Adrenal gland (tissue), 12 donors: ENCODE results near the gene DSCAML1. TPM values are rescaled to one million over a fixed set of nuclear protein-coding genes. Genes with fewer than 3 reads are reported as not detected.

Source experiments
- DNase-seq, 7 donors: peaks; one replicate each; pipeline ENCODE4 v3.0.0-alpha.2; 2019 to 2020
- H3K27ac ChIP-seq, 5 donors: fragments of 200-600 bp; sonication (generic) in 4 of 5; 1 replicate in 3 of 5; 2 replicates in 2 of 5; pipeline versions ENCODE4 v1.5.1 to v1.8.0; 2016 to 2020; ENCODE audit warnings: mild to moderate bottlenecking in 1 of 5
- H3K27me3 ChIP-seq: fragments of 200-600 bp; 2 replicates; pipeline ENCODE4 v1.8.0; 2021
- H3K36me3 ChIP-seq, 2 donors: fragments of 200-600 bp; replicated peaks in 1 of 2; 1 replicate in 1 of 2; 2 replicates in 1 of 2; pipeline versions ENCODE4 v1.5.1 to v1.8.0; 2018 to 2022
- H3K4me1 ChIP-seq, 2 donors: fragments of 200-600 bp; replicated peaks in 1 of 2; 1 replicate in 1 of 2; 2 replicates in 1 of 2; pipeline versions ENCODE4 v1.5.1 to v1.8.0; 2018 to 2021
- H3K4me3 ChIP-seq, 4 donors: fragments of 200-600 bp; sonication (generic) in 3 of 4; one replicate each; pipeline ENCODE4 v1.5.1; 2016 to 2018
- H3K9me3 ChIP-seq, 3 donors: fragments of 200-600 bp; sonication (generic) in 1 of 3; replicated peaks in 1 of 3; 1 replicate in 2 of 3; 2 replicates in 1 of 3; pipeline versions ENCODE4 v1.5.1 to v1.8.0; 2016 to 2021
- POLR2A ChIP-seq, 2 donors: fragments of 450-650 bp; IDR thresholded peaks; one replicate each; pipeline ENCODE4 v1.6.1; 2017; ENCODE audit warnings: antibody characterized with exemption in 2 of 2, mild to moderate bottlenecking in 2 of 2, moderate library complexity in 1 of 2
- WGBS, 4 donors: extraction: QIAGEN DNeasy Blood & Tissue Kit in 2 of 4; methylation state at CpG; one replicate each; pipeline versions ENCODE4 v1.1.5 to v1.1.7; 2013 to 2017; 5-methylcytosine and 5-hydroxymethylcytosine counted together
- intact Hi-C, 2 donors: fragments of 100-400 bp; cut with DNase I; formaldehyde crosslinking; loops; one replicate each; pipeline versions ENCODE4 v1.14.1 to v1.15.0; 2022 to 2023
- polyA plus RNA-seq, 3 donors: library from polyadenylated mRNA; stranded (reverse); fragments of 200-250 nt in 2 of 3; fragments of 350-450 nt in 1 of 3; fragmentation: Illumina TruSeq in 1 of 3; extraction: RNeasy Lipid Tissue Mini Kit (QIAGEN cat#74804) in 1 of 3; gene quantifications; one replicate each; pipeline ENCODE4 v1.2.3, GENCODE V29; 2013 to 2014
- total RNA-seq, 9 donors: library from RNA; depleted of rRNA in 4 of 9; stranded (reverse); fragments of >200 nt in 4 of 9; fragments of 120-200 nt in 1 of 9; fragmentation: NEBNext Ultra II Directional in 1 of 9; extraction: Animal tissue kit (Norgen Biotek cat#: 25700) in 1 of 9; gene quantifications; one replicate each; pipeline versions ENCODE4 v1.1.0 to v1.2.4, GENCODE V29; 2013 to 2023
- TF ChIP-seq, protein P1 (sequence below), 6 experiments: fragments of 450-650 bp in 4 of 6; fragments of 200-600 bp in 2 of 6; sonication (generic) in 1 of 6; IDR thresholded peaks; 1 replicate in 5 of 6; 2 replicates in 1 of 6; pipeline versions ENCODE4 v1.5.1 to v1.8.0; 2016 to 2021; ENCODE audit warnings: antibody characterized with exemption in 6 of 6, mild to moderate bottlenecking in 2 of 6, moderate library complexity in 1 of 6
- donor health status: healthy with polysubstance abuse.
- donor health status: Bipolar disorder and iron deficiency.
- donor health status: DM: yes; HTN: yes; CAD: no.
- donor health status: DM: no; HTN: no; CAD: no.
- donor health status: DM: no; HTN: no; CAD: no.
- donor health status: DM: yes; HTN: yes; CAD: no.

The DSCAML1 gene
- total and polyA plus RNA-seq, 12 donors, result 0.09 to 1.9 (median 0.55) TPM; not detected in 1

- no peak overlapping the region for H3K27ac ChIP-seq
- H3K9me3 ChIP-seq, result no peaks in the 10 kb centered on the region
- intact Hi-C loops, result loop anchor here in 1 of 2 donors (5.0 to 10.0 kb wide), 2 partner anchors 378 to 626 kb away; no protein-coding TSS in a partner anchor
- TF ChIP-seq POLR2A (IDR thresholded peaks at IDR 0.05), result no peak
- TF ChIP-seq, protein P1, sequence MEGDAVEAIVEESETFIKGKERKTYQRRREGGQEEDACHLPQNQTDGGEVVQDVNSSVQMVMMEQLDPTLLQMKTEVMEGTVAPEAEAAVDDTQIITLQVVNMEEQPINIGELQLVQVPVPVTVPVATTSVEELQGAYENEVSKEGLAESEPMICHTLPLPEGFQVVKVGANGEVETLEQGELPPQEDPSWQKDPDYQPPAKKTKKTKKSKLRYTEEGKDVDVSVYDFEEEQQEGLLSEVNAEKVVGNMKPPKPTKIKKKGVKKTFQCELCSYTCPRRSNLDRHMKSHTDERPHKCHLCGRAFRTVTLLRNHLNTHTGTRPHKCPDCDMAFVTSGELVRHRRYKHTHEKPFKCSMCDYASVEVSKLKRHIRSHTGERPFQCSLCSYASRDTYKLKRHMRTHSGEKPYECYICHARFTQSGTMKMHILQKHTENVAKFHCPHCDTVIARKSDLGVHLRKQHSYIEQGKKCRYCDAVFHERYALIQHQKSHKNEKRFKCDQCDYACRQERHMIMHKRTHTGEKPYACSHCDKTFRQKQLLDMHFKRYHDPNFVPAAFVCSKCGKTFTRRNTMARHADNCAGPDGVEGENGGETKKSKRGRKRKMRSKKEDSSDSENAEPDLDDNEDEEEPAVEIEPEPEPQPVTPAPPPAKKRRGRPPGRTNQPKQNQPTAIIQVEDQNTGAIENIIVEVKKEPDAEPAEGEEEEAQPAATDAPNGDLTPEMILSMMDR (IDR thresholded peaks at IDR 0.05), result no peak
- H3K27me3 ChIP-seq, result no peaks in the 10 kb centered on the region
- WGBS, 4 donors, result 76 to 85% (median 84%) methylated on average over 6 to 7 of the region's 7 CpGs
- no peaks in the 10 kb centered on the region for H3K36me3 ChIP-seq
- H3K4me3 ChIP-seq, result no peak overlapping the region
- no peak for DNase-seq
- no peaks in the 10 kb centered on the region for H3K4me1 ChIP-seq
Observed at GRCh38 chr11:117428856-117429229, 368.2 kb downstream of the DSCAML1 start.

DNA sequence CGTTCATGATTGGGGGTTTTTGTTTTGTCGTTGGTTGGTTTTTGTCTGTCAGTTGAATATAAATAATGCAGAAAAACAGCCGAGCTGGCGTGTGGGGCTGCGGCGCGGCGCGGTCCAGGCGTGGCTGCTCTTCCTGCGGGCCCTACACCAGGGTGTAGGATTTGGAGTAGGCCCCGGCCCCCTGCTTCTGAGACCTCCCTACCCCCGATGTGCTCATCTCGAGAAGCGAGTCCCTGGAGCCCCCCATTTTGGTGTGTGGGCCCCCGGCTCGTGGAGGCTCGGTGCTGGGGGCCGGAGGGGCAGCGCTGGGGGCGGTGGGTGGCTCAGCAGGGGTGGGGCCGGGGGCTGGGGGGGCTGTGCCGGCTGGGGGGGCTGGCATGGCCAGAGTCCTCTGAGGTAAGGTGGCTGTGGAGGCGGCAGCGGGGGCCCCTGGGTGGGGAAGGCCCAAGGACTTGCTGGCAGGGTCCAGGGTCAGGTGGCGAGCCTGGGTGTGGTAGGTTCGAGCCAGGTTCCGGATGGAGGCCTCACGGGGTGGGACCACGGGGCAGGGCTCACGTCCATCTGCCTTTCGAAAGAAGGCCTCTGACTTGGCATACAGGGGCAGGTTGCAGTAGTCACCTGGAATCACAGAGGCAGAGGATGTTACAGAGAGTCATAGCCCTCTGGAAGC is 368.7 kb downstream of the DSCAML1 start:
- TF ChIP-seq POLR2A (IDR thresholded peaks at IDR 0.05), result no peak
- TF ChIP-seq, protein P1 (IDR thresholded peaks at IDR 0.05), result no peak
- no peak for DNase-seq
- 80 to 90% (median 87%) methylated on average over 16 to 32 of the region's 32 CpGs for WGBS, 4 donors
- Histone ChIP-seq H3K4me1 (no peaks in the 10 kb centered on the region), H3K27ac (no peak overlapping the region), H3K36me3 (no peaks in the 10 kb centered on the region), H3K27me3 (no peaks in the 10 kb centered on the region), H3K9me3 (no peaks in the 10 kb centered on the region), H3K4me3 (no peak overlapping the region)
- intact Hi-C loops, result loop anchor here in 1 of 2 donors (5.0 to 10.0 kb wide), 2 partner anchors 379 to 626 kb away; no protein-coding TSS in a partner anchor

DNA sequence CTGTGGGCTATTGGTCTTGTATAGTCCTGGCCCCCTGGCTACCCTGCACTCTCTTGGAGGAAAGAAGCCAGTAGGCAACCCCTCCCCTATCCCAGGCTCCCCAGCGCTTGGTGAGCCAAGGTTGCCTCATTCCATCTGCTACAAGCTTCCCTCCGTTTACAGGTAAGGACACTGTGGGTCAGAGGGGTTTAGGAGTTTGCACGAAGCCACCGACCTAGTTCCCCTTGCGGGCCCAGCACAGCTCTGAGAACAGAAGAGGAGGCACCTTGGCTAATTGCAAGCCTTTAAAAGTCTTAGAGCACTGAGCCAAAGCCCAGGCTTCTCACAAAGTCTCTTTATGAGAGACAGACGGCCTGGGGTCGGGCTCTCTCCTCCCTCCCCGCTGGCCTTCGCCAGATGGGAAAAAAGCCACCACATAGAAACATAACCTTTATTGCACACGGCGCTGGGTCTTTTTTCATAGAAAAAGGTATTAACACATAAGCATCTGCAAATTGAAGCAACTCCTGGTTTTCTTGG is 369.6 kb downstream of the DSCAML1 start:
- Histone ChIP-seq H3K9me3 (no peaks in the 10 kb centered on the region), H3K27ac (no peak overlapping the region), H3K27me3 (no peaks in the 10 kb centered on the region), H3K4me1 (no peaks in the 10 kb centered on the region), H3K36me3 (no peaks in the 10 kb centered on the region), H3K4me3 (no peak overlapping the region)
- no peak for DNase-seq
- intact Hi-C loops, result loop anchor here in 1 of 2 donors (5.0 to 10.0 kb wide), 2 partner anchors 380 to 627 kb away; no protein-coding TSS in a partner anchor
- TF ChIP-seq, protein P1 (IDR thresholded peaks at IDR 0.05), result no peak
- no peak for TF ChIP-seq POLR2A (IDR thresholded peaks at IDR 0.05)
- 73 to 84% (median 81%) methylated on average over 7 to 11 of the region's 11 CpGs for WGBS, 4 donors

DNA sequence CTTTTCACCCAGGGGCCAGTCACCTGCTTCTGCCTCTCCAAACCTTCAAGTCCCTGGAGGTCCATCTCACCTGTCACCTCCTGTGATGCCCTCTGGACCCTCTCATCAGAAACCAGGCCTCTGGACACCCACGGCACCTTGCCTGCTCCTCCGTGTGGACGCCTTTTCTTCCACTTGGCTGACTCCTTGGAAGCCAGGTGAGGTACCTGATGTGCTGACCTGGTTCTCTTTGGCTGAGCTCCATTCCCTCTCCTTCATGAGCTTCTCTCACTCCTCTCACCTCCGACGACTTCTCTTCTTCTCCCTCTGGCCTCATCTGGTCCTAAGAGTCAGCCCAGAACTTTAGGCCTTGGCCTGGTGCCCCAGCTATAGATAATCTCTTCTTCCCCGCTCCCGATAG is 370.1 kb downstream of the DSCAML1 start:
- Histone ChIP-seq H3K27me3 (no peaks in the 10 kb centered on the region), H3K36me3 (no peaks in the 10 kb centered on the region), H3K9me3 (no peaks in the 10 kb centered on the region), H3K27ac (no peak overlapping the region), H3K4me1 (no peaks in the 10 kb centered on the region), H3K4me3 (no peak overlapping the region)
- no peak for DNase-seq
- TF ChIP-seq, protein P1 (IDR thresholded peaks at IDR 0.05), result no peak
- no peak for TF ChIP-seq POLR2A (IDR thresholded peaks at IDR 0.05)
- intact Hi-C loops, result loop anchor here in 1 of 2 donors (5.0 to 10.0 kb wide), 2 partner anchors 380 to 628 kb away; no protein-coding TSS in a partner anchor
- WGBS, 4 donors, result 80 to 86% (median 83%) methylated on average over 7 of the region's 7 CpGs
